ENCODE data around the gene PPP2R3C.

- TF ChIP-seq CTCF (conservative IDR thresholded peaks at IDR 0.05) (no peak), ZFX (IDR thresholded peaks at IDR 0.05) (no peak)
These were observed 70.0 kb downstream of the PPP2R3C start for GRCh38 chr14:35051796-35052195.

Measured in C4-2B (cell line).